HepG2 (cell line): ENCODE measurements around the gene ZBTB7B. TPM values are rescaled to one million over a fixed set of nuclear protein-coding genes. Genes with fewer than 3 reads are reported as not detected.

Experiments used
- ELF3 ChIP-seq: IDR thresholded peaks from 2 replicates; pipeline ENCODE4 v1.6.1; 2016; ENCODE audit warnings: missing genetic modification reagents, missing compliant biosample characterization
- FOSL1 ChIP-seq: sonication (generic); formaldehyde crosslinking; IDR thresholded peaks from 2 replicates; pipeline ENCODE4 v1.9.0; 2021; ENCODE audit warnings: missing genetic modification reagents, borderline replicate concordance
- GTF3A ChIP-seq: sonication (generic); formaldehyde crosslinking; conservative IDR thresholded peaks from 2 replicates; pipeline ENCODE4 v1.4.0; 2020; ENCODE audit warnings: mild to moderate bottlenecking, missing genetic modification reagents
- HCFC1 ChIP-seq: fragments of 150-350 bp; IDR thresholded peaks from 2 replicates; pipeline ENCODE4 v1.6.1; 2014; ENCODE audit warnings: low read depth, low read length
- JUN ChIP-seq: sonication (generic); formaldehyde crosslinking; IDR thresholded peaks from 2 replicates; pipeline ENCODE4 v1.4.0; 2020; ENCODE audit warnings: mild to moderate bottlenecking, missing genetic modification reagents
- KDM1A ChIP-seq: IDR thresholded peaks from 2 replicates; pipeline ENCODE4 v1.6.1; 2016; ENCODE audit warnings: missing compliant biosample characterization
- MYC ChIP-seq: sonication (generic); formaldehyde crosslinking; IDR thresholded peaks from 2 replicates; pipeline ENCODE4 v1.9.0; 2021; ENCODE audit warnings: missing genetic modification reagents, borderline replicate concordance
- NR2F2 ChIP-seq: IDR thresholded peaks from 2 replicates; pipeline ENCODE4 v1.6.1; 2012; ENCODE audit warnings: low read depth, inconsistent platforms, borderline replicate concordance
- POLR2G ChIP-seq: fragments of 200-400 bp; formaldehyde crosslinking; IDR thresholded peaks from 2 replicates; pipeline ENCODE4 v1.6.1; 2018; ENCODE audit warnings: mild to moderate bottlenecking, low read depth, low read length, moderate library complexity
- SP2 ChIP-seq: sonication (generic); formaldehyde crosslinking; IDR thresholded peaks from 2 replicates; pipeline ENCODE4 v1.5.1; 2020; ENCODE audit warnings: mild to moderate bottlenecking, missing genetic modification reagents
- SPEN ChIP-seq: sonication (generic); formaldehyde crosslinking; IDR thresholded peaks from 2 replicates; pipeline ENCODE4 v1.5.1; 2020; ENCODE audit warnings: low read depth, mild to moderate bottlenecking, missing genetic modification reagents
- ZNF121 ChIP-seq: sonication (generic); formaldehyde crosslinking; IDR thresholded peaks from 2 replicates; pipeline ENCODE4 v1.5.0; 2020; ENCODE audit warnings: mild to moderate bottlenecking, missing genetic modification reagents
- ZNF136 ChIP-seq: sonication (generic); formaldehyde crosslinking; IDR thresholded peaks from 2 replicates; pipeline ENCODE4 v1.8.1; 2022; ENCODE audit warnings: low read depth, mild to moderate bottlenecking, moderate library complexity, missing genetic modification reagents
- ZNF256 ChIP-seq: sonication (generic); formaldehyde crosslinking; conservative IDR thresholded peaks from 2 replicates; pipeline ENCODE4 v1.4.0; 2020; ENCODE audit warnings: missing genetic modification reagents
- ZNF274 ChIP-seq: sonication (generic); formaldehyde crosslinking; IDR thresholded peaks from 2 replicates; pipeline ENCODE4 v1.5.1; 2020; ENCODE audit warnings: mild to moderate bottlenecking, missing genetic modification reagents
- ZNF367 ChIP-seq: sonication (generic); formaldehyde crosslinking; IDR thresholded peaks from 2 replicates; pipeline ENCODE4 v1.4.0; 2020; ENCODE audit warnings: missing genetic modification reagents, borderline replicate concordance
- ZNF674 ChIP-seq: sonication (generic); formaldehyde crosslinking; IDR thresholded peaks from 2 replicates; pipeline ENCODE4 v1.5.0; 2020; ENCODE audit warnings: low read depth, mild to moderate bottlenecking, missing genetic modification reagents
- ZNF761 ChIP-seq: sonication (generic); formaldehyde crosslinking; conservative IDR thresholded peaks from 2 replicates; pipeline ENCODE4 v1.4.0; 2020; ENCODE audit warnings: mild to moderate bottlenecking, missing genetic modification reagents
- ZNF782 ChIP-seq: sonication (generic); formaldehyde crosslinking; IDR thresholded peaks from 2 replicates; pipeline ENCODE4 v1.4.0; 2020; ENCODE audit warnings: missing genetic modification reagents, mild to moderate bottlenecking, borderline replicate concordance
- ZSCAN30 ChIP-seq: sonication (generic); formaldehyde crosslinking; IDR thresholded peaks from 2 replicates; pipeline ENCODE4 v1.5.0; 2020; ENCODE audit warnings: mild to moderate bottlenecking, missing genetic modification reagents
- polyA plus RNA-seq, 8 experiments: library from polyadenylated mRNA; depleted of rRNA in 3 of 8; stranded (reverse) in 7 of 8; unstranded in 1 of 8; fragments of >200 nt; fragmentation: Illumina TruSeq in 4 of 8; extraction: Trizol in 4 of 8; gene quantifications; 2 replicates each; pipeline versions ENCODE4 v1.2.1 to v1.2.3, GENCODE V29; 2011 to 2016; ENCODE audit warnings: low read depth in 4 of 8, missing spikeins in 1 of 8, mixed read lengths in 1 of 8; ENCODE audit not compliant: insufficient read depth in 1 of 8
- total RNA-seq, 5 experiments: library from RNA; depleted of rRNA; stranded (reverse); fragments of >200 nt; fragmentation: Illumina TruSeq; extraction: Trizol; gene quantifications; 2 replicates each; pipeline ENCODE4 v1.2.3, GENCODE V29; 2016; ENCODE audit warnings: low read depth in 1 of 5
- TF ChIP-seq, protein P1 (sequence below): sonication (generic); formaldehyde crosslinking; IDR thresholded peaks from 2 replicates; pipeline ENCODE4 v1.4.0; 2020; ENCODE audit warnings: missing genetic modification reagents
- TF ChIP-seq, protein P2 (sequence below): sonication (generic); formaldehyde crosslinking; IDR thresholded peaks from 2 replicates; pipeline ENCODE4 v1.4.0; 2020; ENCODE audit warnings: missing genetic modification reagents
- TF ChIP-seq, protein P3 (sequence below): sonication (generic); formaldehyde crosslinking; IDR thresholded peaks from 2 replicates; pipeline ENCODE4 v1.5.1; 2020; ENCODE audit warnings: missing genetic modification reagents, mild to moderate bottlenecking, borderline replicate concordance
- TF ChIP-seq, protein P4 (sequence below): sonication (generic); formaldehyde crosslinking; IDR thresholded peaks from 2 replicates; pipeline ENCODE4 v1.5.0; 2020; ENCODE audit warnings: missing genetic modification reagents

ZBTB7B gene
- total and polyA plus RNA-seq, 2 of the 13 experiments (the other 11 are each of a cell fraction or from before 2014, with no cell fraction given) = 15.5 to 17.5 TPM

DNA sequence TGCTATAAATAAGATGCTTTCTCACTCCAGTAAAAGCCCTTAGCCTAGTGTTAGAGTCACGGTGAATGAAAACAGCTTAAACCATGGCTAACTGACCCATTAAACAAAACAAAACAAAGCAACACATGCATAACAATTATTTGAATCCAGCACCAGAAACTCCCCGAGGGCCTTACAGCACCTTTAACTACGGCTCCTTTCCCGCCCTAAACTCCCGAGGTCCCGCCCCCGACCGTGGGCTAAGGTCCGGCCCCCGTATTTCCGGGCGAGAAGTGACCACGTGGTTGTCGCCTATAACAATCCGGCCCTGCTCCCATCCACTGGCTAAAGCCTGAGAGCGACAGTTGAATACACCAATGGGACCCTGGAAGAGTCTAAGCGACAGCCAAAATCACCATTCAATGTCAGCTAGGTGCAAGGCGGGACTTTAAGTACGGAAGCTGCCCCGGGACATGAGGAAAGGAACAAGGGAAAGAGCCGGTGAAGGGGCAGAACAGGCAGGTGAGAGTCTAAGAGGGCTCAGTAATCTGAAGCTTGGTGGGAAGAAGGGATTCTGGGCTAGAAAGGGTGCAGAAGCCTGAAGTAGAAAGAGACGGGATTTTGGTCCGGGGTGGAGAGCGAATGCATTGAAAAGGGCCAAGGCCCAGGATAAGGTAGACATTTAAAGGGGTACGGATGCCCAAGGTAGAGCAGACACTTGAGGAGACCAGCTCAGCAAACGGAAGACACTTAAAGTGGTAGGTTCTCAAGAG lies 19.5 kb upstream of the ZBTB7B start, which contains the start of gene FLAD1 (continued):
- TF ChIP-seq, protein P1, sequence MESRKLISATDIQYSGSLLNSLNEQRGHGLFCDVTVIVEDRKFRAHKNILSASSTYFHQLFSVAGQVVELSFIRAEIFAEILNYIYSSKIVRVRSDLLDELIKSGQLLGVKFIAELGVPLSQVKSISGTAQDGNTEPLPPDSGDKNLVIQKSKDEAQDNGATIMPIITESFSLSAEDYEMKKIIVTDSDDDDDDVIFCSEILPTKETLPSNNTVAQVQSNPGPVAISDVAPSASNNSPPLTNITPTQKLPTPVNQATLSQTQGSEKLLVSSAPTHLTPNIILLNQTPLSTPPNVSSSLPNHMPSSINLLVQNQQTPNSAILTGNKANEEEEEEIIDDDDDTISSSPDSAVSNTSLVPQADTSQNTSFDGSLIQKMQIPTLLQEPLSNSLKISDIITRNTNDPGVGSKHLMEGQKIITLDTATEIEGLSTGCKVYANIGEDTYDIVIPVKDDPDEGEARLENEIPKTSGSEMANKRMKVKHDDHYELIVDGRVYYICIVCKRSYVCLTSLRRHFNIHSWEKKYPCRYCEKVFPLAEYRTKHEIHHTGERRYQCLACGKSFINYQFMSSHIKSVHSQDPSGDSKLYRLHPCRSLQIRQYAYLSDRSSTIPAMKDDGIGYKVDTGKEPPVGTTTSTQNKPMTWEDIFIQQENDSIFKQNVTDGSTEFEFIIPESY (CRISPR knock-in tag) = no peak
- TF ChIP-seq, protein P2, sequence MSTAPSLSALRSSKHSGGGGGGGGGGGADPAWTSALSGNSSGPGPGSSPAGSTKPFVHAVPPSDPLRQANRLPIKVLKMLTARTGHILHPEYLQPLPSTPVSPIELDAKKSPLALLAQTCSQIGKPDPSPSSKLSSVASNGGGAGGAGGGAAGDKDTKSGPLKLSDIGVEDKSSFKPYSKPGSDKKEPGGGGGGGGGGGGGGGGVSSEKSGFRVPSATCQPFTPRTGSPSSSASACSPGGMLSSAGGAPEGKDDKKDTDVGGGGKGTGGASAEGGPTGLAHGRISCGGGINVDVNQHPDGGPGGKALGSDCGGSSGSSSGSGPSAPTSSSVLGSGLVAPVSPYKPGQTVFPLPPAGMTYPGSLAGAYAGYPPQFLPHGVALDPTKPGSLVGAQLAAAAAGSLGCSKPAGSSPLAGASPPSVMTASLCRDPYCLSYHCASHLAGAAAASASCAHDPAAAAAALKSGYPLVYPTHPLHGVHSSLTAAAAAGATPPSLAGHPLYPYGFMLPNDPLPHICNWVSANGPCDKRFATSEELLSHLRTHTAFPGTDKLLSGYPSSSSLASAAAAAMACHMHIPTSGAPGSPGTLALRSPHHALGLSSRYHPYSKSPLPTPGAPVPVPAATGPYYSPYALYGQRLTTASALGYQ (CRISPR knock-in tag) = no peak
- TF ChIP-seq NR2F2 (0 out of 2 replicates have a peak, but pooled peaks have one; percentile 31), ZNF121 (CRISPR knock-in tag) (no peak), GTF3A (CRISPR knock-in tag) (no peak), ZNF367 (CRISPR knock-in tag) (no peak), ZNF256 (CRISPR knock-in tag) (no peak), ELF3 (peak; percentile 68), KDM1A (CRISPR knock-in tag) (no peak), HCFC1 (no peak), JUN (CRISPR knock-in tag) (no peak), ZNF674 (CRISPR knock-in tag) (no peak), SP2 (peak; percentile 99), MYC (peak; percentile 87; the same call in 1 of the 2 replicates), FOSL1 (no peak), SPEN (CRISPR knock-in tag) (peak; percentile 81; the same call in 1 of the 2 replicates), ZNF274 (CRISPR knock-in tag) (no peak), ZNF136 (no peak), ZNF761 (no peak), ZNF782 (no peak), ZSCAN30 (no peak), POLR2G (peak; percentile 76)
- TF ChIP-seq, protein P3, sequence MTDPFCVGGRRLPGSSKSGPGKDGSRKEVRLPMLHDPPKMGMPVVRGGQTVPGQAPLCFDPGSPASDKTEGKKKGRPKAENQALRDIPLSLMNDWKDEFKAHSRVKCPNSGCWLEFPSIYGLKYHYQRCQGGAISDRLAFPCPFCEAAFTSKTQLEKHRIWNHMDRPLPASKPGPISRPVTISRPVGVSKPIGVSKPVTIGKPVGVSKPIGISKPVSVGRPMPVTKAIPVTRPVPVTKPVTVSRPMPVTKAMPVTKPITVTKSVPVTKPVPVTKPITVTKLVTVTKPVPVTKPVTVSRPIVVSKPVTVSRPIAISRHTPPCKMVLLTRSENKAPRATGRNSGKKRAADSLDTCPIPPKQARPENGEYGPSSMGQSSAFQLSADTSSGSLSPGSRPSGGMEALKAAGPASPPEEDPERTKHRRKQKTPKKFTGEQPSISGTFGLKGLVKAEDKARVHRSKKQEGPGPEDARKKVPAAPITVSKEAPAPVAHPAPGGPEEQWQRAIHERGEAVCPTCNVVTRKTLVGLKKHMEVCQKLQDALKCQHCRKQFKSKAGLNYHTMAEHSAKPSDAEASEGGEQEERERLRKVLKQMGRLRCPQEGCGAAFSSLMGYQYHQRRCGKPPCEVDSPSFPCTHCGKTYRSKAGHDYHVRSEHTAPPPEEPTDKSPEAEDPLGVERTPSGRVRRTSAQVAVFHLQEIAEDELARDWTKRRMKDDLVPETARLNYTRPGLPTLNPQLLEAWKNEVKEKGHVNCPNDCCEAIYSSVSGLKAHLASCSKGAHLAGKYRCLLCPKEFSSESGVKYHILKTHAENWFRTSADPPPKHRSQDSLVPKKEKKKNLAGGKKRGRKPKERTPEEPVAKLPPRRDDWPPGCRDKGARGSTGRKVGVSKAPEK (CRISPR knock-in tag) = no peak
- TF ChIP-seq, protein P4, sequence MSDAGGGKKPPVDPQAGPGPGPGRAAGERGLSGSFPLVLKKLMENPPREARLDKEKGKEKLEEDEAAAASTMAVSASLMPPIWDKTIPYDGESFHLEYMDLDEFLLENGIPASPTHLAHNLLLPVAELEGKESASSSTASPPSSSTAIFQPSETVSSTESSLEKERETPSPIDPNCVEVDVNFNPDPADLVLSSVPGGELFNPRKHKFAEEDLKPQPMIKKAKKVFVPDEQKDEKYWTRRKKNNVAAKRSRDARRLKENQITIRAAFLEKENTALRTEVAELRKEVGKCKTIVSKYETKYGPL (CRISPR knock-in tag) = no peak
